ENCODE measurements around the gene ITGB2. TPM values are rescaled to one million over a fixed set of nuclear protein-coding genes. Genes with fewer than 3 reads are reported as not detected.

The ITGB2 gene
- total RNA-seq, 4 donors from 2014 or later, result 32.7 to 87.3 (median 56.2) TPM

GRCh38 chr21:44960141-44961092 lies 39.7 kb upstream of the ITGB2 start:
- Histone ChIP-seq H3K4me1 (peaks cover 0 to 82% (median 39%) of the 10 kb centered on the region in 4 donors), H3K36me3 (peaks cover 0 to 13% (median 0%) of the 10 kb centered on the region in 3 donors), H3K27ac (peak overlapping the region in 3 of 4 donors; percentile 11 to 83 (median 78)), H3K4me3 (no peak overlapping the region), H3K9me3 (no peaks in the 10 kb centered on the region), H3K27me3 (no peaks in the 10 kb centered on the region)
- 80 to 89% methylated on average over 23 of the region's 23 CpGs for WGBS, 2 donors
- TF ChIP-seq POLR2A (IDR thresholded peaks at IDR 0.05) (no peak), CTCF (IDR thresholded peaks at IDR 0.05) (no peak), EP300 (IDR thresholded peaks at IDR 0.05) (no peak)
- DNase-seq (ENCODE audit: low spot score in 2 of 2), result no peak

DNA sequence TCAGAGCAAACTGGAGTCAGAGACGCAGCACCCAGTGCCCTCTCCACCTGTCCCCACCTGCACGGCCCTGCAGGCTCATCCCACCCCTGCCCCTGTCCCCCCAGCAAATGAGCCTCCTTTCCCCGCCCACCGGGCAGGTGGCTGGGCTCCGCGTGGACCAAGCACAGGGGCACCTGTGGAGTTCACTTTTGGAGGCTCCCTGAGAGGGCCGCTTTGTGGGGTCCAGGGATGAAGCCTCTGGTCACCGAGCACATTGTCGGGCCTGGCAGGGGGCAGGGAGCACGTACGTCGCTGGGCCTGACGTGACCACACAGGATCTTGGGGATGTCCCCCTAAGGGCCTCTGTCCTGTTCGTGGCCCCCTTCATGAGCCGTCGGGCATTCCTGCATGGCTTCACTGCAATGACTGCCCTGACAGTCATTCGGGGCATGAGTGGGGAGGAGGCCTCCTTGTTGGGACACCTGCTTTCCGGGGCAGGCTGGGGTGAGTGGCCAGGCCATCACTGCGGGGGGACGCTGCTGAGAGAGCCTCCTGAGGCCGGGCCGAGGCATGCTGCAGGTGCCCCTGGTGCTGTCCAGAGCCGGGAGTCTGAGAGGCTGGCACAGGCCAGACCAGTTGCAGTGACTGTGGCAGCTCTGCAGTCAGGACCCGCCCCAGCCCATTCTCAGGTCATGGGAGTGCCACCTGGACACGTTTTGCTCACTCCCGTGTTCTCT lies 38.8 kb upstream of the ITGB2 start:
- no peaks in the 10 kb centered on the region for H3K27me3 ChIP-seq
- DNase-seq (ENCODE audit: low spot score in 2 of 2), result no peak
- H3K4me3 ChIP-seq, result no peak overlapping the region
- 68 to 74% methylated on average over 13 to 22 of the region's 26 CpGs for WGBS, 2 donors
- peaks cover 0 to 16% (median 0%) of the 10 kb centered on the region in 3 donors for H3K36me3 ChIP-seq
- peaks cover 0 to 81% (median 36%) of the 10 kb centered on the region in 4 donors for H3K4me1 ChIP-seq
- TF ChIP-seq POLR2A (IDR thresholded peaks at IDR 0.05) (no peak), EP300 (IDR thresholded peaks at IDR 0.05) (no peak), CTCF (IDR thresholded peaks at IDR 0.05) (no peak)
- no peaks in the 10 kb centered on the region for H3K9me3 ChIP-seq
- H3K27ac ChIP-seq, result peak overlapping the region in 3 of 4 donors; percentile 11 to 83 (median 78)

DNA sequence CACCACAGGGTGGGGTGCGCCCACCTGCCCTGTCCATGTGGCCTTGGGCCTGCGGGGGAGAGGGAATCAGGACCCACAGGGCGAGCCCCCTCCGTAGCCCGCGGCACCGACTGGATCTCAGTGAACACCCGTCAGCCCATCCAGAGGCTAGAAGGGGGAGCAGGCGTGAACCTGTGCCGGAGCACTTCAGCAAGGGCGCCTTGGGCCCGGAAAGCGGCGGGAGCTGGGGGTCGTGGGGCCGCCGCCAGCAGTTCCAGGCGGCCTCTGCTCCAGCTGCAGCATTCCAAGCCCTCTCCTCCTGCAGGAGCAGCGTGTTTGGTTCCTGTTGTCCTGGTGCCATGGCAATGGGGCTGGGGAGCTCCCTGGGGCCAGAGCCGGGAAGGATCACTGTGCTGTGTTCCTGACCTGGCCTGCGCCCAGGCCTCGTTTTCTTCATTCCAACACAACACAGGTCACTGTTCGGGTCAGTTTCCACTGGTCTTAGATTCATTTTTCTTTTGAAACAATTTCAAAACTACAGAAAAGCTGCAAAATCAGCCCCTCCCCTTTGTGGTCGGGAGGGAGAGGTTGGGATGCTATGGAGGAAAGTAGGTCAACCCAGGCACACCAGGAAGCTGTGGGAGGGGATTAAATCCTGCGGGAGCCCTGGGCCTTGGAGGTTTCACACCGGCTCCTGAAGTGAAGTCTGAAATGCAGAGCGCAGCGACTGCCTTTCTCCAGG lies 37.9 kb upstream of the ITGB2 start:
- no peaks in the 10 kb centered on the region for H3K27me3 ChIP-seq
- TF ChIP-seq CTCF (IDR thresholded peaks at IDR 0.05) (no peak), EP300 (IDR thresholded peaks at IDR 0.05) (peak; percentile 47 to 86), POLR2A (IDR thresholded peaks at IDR 0.05) (no peak)
- WGBS, 2 donors, result 21 to 25% methylated on average over 17 to 20 of the region's 28 CpGs
- peaks cover 0 to 79% (median 36%) of the 10 kb centered on the region in 4 donors for H3K4me1 ChIP-seq
- DNase-seq (ENCODE audit: low spot score in 2 of 2), result peak; percentile 65 to 82
- H3K4me3 ChIP-seq, result peak overlapping the region in 1 of 4 donors; percentile 8
- H3K9me3 ChIP-seq, result no peaks in the 10 kb centered on the region
- peaks cover 0 to 25% (median 0%) of the 10 kb centered on the region in 3 donors for H3K36me3 ChIP-seq
- H3K27ac ChIP-seq, result peak overlapping the region in 3 of 4 donors; percentile 11 to 83 (median 78)

DNA sequence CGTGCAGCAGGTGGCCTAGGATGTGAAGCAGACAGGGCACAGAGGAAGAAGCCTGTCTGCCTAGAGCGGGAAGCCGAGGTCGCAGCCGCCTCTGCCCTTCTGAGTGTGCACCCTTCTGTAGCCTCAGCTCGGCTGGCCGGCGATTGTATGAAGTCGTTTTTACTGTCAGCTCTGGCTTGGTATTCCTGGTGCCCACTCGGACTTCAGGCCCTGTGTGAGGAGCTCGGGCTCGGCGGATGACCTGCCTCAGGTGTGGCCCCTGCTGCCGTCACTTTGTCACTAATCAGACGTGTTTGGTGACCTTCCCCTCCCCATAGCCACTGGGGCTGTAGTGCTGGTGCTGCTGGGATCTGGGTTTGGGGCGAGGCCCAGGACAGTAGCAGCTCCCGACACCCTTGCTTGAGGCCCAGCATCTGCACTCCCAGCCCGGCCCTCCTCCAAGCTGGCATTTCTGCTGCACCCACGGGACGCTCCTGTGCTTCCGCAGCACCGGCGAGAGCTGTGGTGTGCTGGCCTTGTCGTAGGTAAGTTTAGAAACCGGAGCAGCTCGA lies 37.3 kb upstream of the ITGB2 start:
- DNase-seq (ENCODE audit: low spot score in 2 of 2), result no peak
- peaks cover 0 to 75% (median 34%) of the 10 kb centered on the region in 4 donors for H3K4me1 ChIP-seq
- WGBS, 2 donors, result 59 to 64% methylated on average over 23 to 26 of the region's 26 CpGs

More for the DNA sequence above, 37.3 kb upstream of the ITGB2 start:
- no peak for TF ChIP-seq CTCF (IDR thresholded peaks at IDR 0.05)
- TF ChIP-seq POLR2A (IDR thresholded peaks at IDR 0.05), result no peak
- TF ChIP-seq EP300 (IDR thresholded peaks at IDR 0.05), result no peak
- Histone ChIP-seq H3K27me3 (no peaks in the 10 kb centered on the region), H3K4me3 (peak overlapping the region in 1 of 4 donors; percentile 8), H3K9me3 (no peaks in the 10 kb centered on the region), H3K36me3 (peaks cover 0 to 31% (median 0%) of the 10 kb centered on the region in 3 donors), H3K27ac (peak overlapping the region in 3 of 4 donors; percentile 41 to 83 (median 78))

All from tibial nerve (tissue), 4 donors.